IMR-90 (cell line): ENCODE data around the gene BBS1. TPM values are rescaled to one million over a fixed set of nuclear protein-coding genes. Genes with fewer than 3 reads are reported as not detected.

Experiments
- ATAC-seq: fragments of 200-7000 bp; cut with Tn5 transposase; 2 replicates; pipeline ENCODE4 v1.9.1; 2020; ENCODE audit warnings: low read depth, mild to moderate bottlenecking, moderate library complexity
- BruUV-seq: library from RNA; stranded (reverse); fragments of 400-500 nt; replicated peaks from 2 replicates; lab custom pipeline; 2021; lab: Mats Ljungman, UMichigan
- CTCF ChIA-PET: fragments of 300-600 bp; formaldehyde crosslinking; extraction: SDS; loops from one replicate; lab custom pipeline; 2021; ENCODE audit warnings: antibody characterized with exemption; lab: Yijun Ruan, JAX
- POLR2A ChIA-PET: fragments of 300-600 bp; sonication (Branson Sonifier 250); formaldehyde crosslinking; loops from one replicate; lab custom pipeline; 2022; ENCODE audit warnings: antibody characterized with exemption; ENCODE audit not compliant: unreplicated experiment; lab: Charles Lee
- DNase-seq: peaks from one replicate; pipeline ENCODE4 v3.0.0; 2013
- H2AFZ ChIP-seq: replicated peaks from 2 replicates; pipeline ENCODE3; 2013; ENCODE audit warnings: low read length, mild to moderate bottlenecking; ENCODE audit not compliant: poor library complexity
- H2AK5ac ChIP-seq: 2 replicates; pipeline ENCODE4 v1.6.1; 2013; ENCODE audit warnings: low read depth, low read length, inconsistent platforms
- H2AK9ac ChIP-seq: replicated peaks from 2 replicates; pipeline ENCODE3; 2013; ENCODE audit warnings: mild to moderate bottlenecking, low read depth, low read length, moderate library complexity; ENCODE audit not compliant: poor library complexity
- H2BK120ac ChIP-seq: 2 replicates; pipeline ENCODE4 v1.6.1; 2013; ENCODE audit warnings: low read depth, low read length, inconsistent platforms
- H2BK15ac ChIP-seq: 3 replicates; pipeline ENCODE4 v1.6.1; 2013; ENCODE audit warnings: low read depth, low read length, inconsistent platforms
- H2BK20ac ChIP-seq: 2 replicates; pipeline ENCODE4 v1.6.1; 2013; ENCODE audit warnings: low read depth, mild to moderate bottlenecking, inconsistent platforms, low read length, moderate library complexity
- H2BK5ac ChIP-seq: 2 replicates; pipeline ENCODE4 v1.6.1; 2013; ENCODE audit warnings: mild to moderate bottlenecking, low read depth, low read length, inconsistent platforms; ENCODE audit not compliant: poor library complexity, severe bottlenecking
- H3K14ac ChIP-seq: replicated peaks from 2 replicates; pipeline ENCODE4 v1.6.1; 2013; ENCODE audit warnings: low read depth, low read length, inconsistent platforms
- H3K18ac ChIP-seq: 2 replicates; pipeline ENCODE4 v1.6.1; 2013; ENCODE audit warnings: low read depth, low read length, control low read depth
- H3K23ac ChIP-seq: 2 replicates; pipeline ENCODE4 v1.6.1; 2013; ENCODE audit warnings: low read depth, low read length, inconsistent platforms
- H3K27ac ChIP-seq: 2 replicates; pipeline ENCODE4 v1.5.1; 2013; ENCODE audit warnings: mild to moderate bottlenecking, control low read depth, low read length; ENCODE audit not compliant: insufficient read depth
- H3K27me3 ChIP-seq: 2 replicates; pipeline ENCODE4 v1.6.1; 2013; ENCODE audit warnings: low read length; ENCODE audit not compliant: control insufficient read depth, insufficient read depth
- H3K36me3 ChIP-seq: 2 replicates; pipeline ENCODE4 v1.6.1; 2013; ENCODE audit warnings: low read length, mixed read lengths; ENCODE audit not compliant: control insufficient read depth, insufficient read depth
- H3K4ac ChIP-seq: 2 replicates; pipeline ENCODE4 v1.6.1; 2013; ENCODE audit warnings: low read depth, low read length, inconsistent platforms
- H3K4me1 ChIP-seq: 2 replicates; pipeline ENCODE4 v1.6.1; 2013; ENCODE audit warnings: low read length, mixed read lengths; ENCODE audit not compliant: control insufficient read depth, insufficient read depth
- H3K4me2 ChIP-seq: 2 replicates; pipeline ENCODE4 v1.6.1; 2013; ENCODE audit warnings: low read depth, mild to moderate bottlenecking, control low read depth, low read length, moderate library complexity
- H3K4me3 ChIP-seq: 2 replicates; pipeline ENCODE4 v1.5.1; 2013; ENCODE audit warnings: low read depth, mild to moderate bottlenecking, control low read depth, low read length, moderate library complexity; ENCODE audit not compliant: insufficient read depth
- H3K56ac ChIP-seq: 2 replicates; pipeline ENCODE4 v1.6.1; 2013; ENCODE audit warnings: low read length, inconsistent platforms; ENCODE audit not compliant: insufficient read depth; ENCODE audit errors: extremely low read depth
- H3K79me1 ChIP-seq, 2 experiments: 2 replicates each; pipeline ENCODE4 v1.6.1; 2013; ENCODE audit warnings: low read length in 2 of 2, inconsistent platforms in 1 of 2, low read depth in 1 of 2
- H3K9ac ChIP-seq: 2 replicates; pipeline ENCODE4 v1.6.1; 2013; ENCODE audit warnings: low read depth, low read length, control low read depth
- H3K9me1 ChIP-seq: 2 replicates; pipeline ENCODE4 v1.6.1; 2013; ENCODE audit warnings: low read length, inconsistent platforms; ENCODE audit not compliant: insufficient read depth
- H3K9me3 ChIP-seq: 2 replicates; pipeline ENCODE4 v1.6.1; 2013; ENCODE audit warnings: low read length; ENCODE audit not compliant: control insufficient read depth, insufficient read depth
- H4K20me1 ChIP-seq: 2 replicates; pipeline ENCODE4 v1.6.1; 2013; ENCODE audit warnings: low read length, inconsistent platforms; ENCODE audit not compliant: insufficient read depth
- H4K5ac ChIP-seq: 2 replicates; pipeline ENCODE4 v1.6.1; 2013; ENCODE audit warnings: mild to moderate bottlenecking, low read depth, low read length, control low read depth
- H4K8ac ChIP-seq, 2 experiments: 2 replicates each; pipeline ENCODE4 v1.6.1; 2013; ENCODE audit warnings: low read depth in 2 of 2, low read length in 2 of 2, control low read depth in 1 of 2, inconsistent platforms in 1 of 2
- H4K91ac ChIP-seq: 2 replicates; pipeline ENCODE4 v1.6.1; 2013; ENCODE audit warnings: low read depth, low read length, inconsistent platforms; ENCODE audit not compliant: insufficient read depth
- BHLHE40 ChIP-seq: fragments of 150-350 bp; IDR thresholded peaks from 2 replicates; pipeline ENCODE4 v1.6.1; 2016; ENCODE audit warnings: mild to moderate bottlenecking, low read depth, low read length
- CEBPB ChIP-seq: IDR thresholded peaks from 2 replicates; pipeline ENCODE4 v1.6.1; 2012; ENCODE audit warnings: low read depth, low read length, improper control_type of control experiment
- CHD1 ChIP-seq: IDR thresholded peaks from 2 replicates; pipeline ENCODE4 v1.6.1; 2012; ENCODE audit warnings: low read depth, low read length, improper control_type of control experiment
- CTCF ChIP-seq: conservative IDR thresholded peaks from 2 replicates; pipeline ENCODE4 v1.5.1; 2012; ENCODE audit warnings: mild to moderate bottlenecking, low read depth, low read length, improper control_type of control experiment
- ELK1 ChIP-seq: fragments of 150-350 bp; IDR thresholded peaks from 2 replicates; pipeline ENCODE4 v1.6.1; 2016; ENCODE audit warnings: low read depth, mild to moderate bottlenecking, low read length, moderate library complexity, borderline replicate concordance
- FOS ChIP-seq: fragments of 150-350 bp; IDR thresholded peaks from 2 replicates; pipeline ENCODE4 v1.6.1; 2016; ENCODE audit warnings: low read depth, low read length
- MAFK ChIP-seq: IDR thresholded peaks from 2 replicates; pipeline ENCODE4 v1.6.1; 2012; ENCODE audit warnings: low read depth, low read length, improper control_type of control experiment
- MXI1 ChIP-seq: IDR thresholded peaks from 2 replicates; pipeline ENCODE4 v1.6.1; 2012; ENCODE audit warnings: low read depth, mild to moderate bottlenecking, low read length, moderate library complexity, borderline replicate concordance
- RCOR1 ChIP-seq: IDR thresholded peaks from 2 replicates; pipeline ENCODE4 v1.6.1; 2012; ENCODE audit warnings: mild to moderate bottlenecking, low read length, improper control_type of control experiment; ENCODE audit not compliant: insufficient replicate concordance
- RFX5 ChIP-seq: IDR thresholded peaks from 2 replicates; pipeline ENCODE4 v1.8.0; 2012; ENCODE audit warnings: low read depth, mild to moderate bottlenecking, low read length, moderate library complexity
- SMC3 ChIP-seq: fragments of 150-350 bp; IDR thresholded peaks from 2 replicates; pipeline ENCODE4 v1.6.1; 2016; ENCODE audit warnings: low read depth, mild to moderate bottlenecking, antibody characterized with exemption, low read length, moderate library complexity
- USF2 ChIP-seq: fragments of 150-350 bp; IDR thresholded peaks from 2 replicates; pipeline ENCODE4 v1.6.1; 2017; ENCODE audit warnings: mild to moderate bottlenecking, antibody characterized with exemption, low read length, low read depth
- WGBS, 2 experiments: methylation state at CpG; one replicate each; pipeline versions ENCODE4 v1.1.5 to v1.1.7; 2013; ENCODE audit warnings: missing lambda C conversion rate in 2 of 2; ENCODE audit not compliant: insufficient read length in 1 of 2; ENCODE audit errors: extremely low coverage in 2 of 2; 5-methylcytosine and 5-hydroxymethylcytosine counted together
- dilution Hi-C: fragments of 300-500 bp; cut with HindIII; formaldehyde crosslinking; loops from one replicate; pipeline ENCODE4 v1.14.3; 2018; ENCODE audit warnings: low sequenced_read_pairs; ENCODE audit not compliant: unreplicated experiment
- in situ Hi-C: fragments of 300-500 bp; cut with MboI; formaldehyde crosslinking; loops from 3 replicates; pipeline ENCODE4 v1.14.3; 2019; ENCODE audit warnings: low sequenced_read_pairs, inconsistent platforms, mixed read lengths
- intact Hi-C: fragments of 100-400 bp; cut with micrococcal nuclease; formaldehyde crosslinking; loops from 2 replicates; pipeline ENCODE4 v1.10.0; 2022
- polyA plus RNA-seq, 3 experiments: library from polyadenylated mRNA; depleted of rRNA; stranded (reverse); fragments of >200 nt; gene quantifications; 2 replicates each; pipeline ENCODE4 v1.2.3, GENCODE V29; 2012; ENCODE audit warnings: low replicate concordance in 1 of 3
- total RNA-seq: library from RNA; depleted of rRNA; stranded (reverse); fragments of >200 nt; gene quantifications from 2 replicates; pipeline ENCODE4 v1.2.3, GENCODE V29; 2012

BBS1 gene
- total and polyA plus RNA-seq, 2 of the 4 experiments (the other 2 are of a cell fraction): 16.5 to 20.6 TPM

DNA sequence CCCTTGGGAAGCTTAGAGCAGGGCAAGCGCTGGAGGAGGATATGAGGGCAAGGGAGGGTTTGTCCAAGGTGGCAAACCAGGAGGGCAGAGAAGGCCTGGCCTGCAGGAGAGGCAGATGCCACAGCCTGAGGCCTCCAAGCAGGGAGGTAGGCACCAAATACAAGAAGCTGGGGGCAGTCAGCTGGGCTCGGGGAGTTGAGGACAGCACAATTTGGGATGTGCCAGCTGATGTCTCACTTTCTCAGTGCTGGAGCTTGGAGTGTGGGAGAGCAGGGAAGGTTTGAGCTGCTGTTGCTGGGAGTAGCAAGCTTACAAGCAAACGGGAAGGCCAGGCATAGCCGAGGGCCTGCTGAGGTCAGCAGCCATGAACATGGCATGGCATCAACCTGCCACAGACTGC lies 31.5 kb downstream of the BBS1 start:
- POLR2A ChIA-PET: interaction anchor here (0.6 kb wide), 1 partner anchor 25 kb away, joined by 3 read pairs; no protein-coding TSS in a partner anchor
- 87% methylated on average over 3 of the region's 4 CpGs; no CpG with 5 or more reads in 1 of the 2 experiments for WGBS, 2 experiments
- DNase-seq: no peak

More for the DNA sequence above, 31.5 kb downstream of the BBS1 start:
- no peak for TF ChIP-seq CTCF
- no peak for TF ChIP-seq BHLHE40
- no peak for TF ChIP-seq MAFK
- TF ChIP-seq ELK1: no peak
- no peak for TF ChIP-seq SMC3
- TF ChIP-seq RFX5: no peak
- no peak for TF ChIP-seq CEBPB
- no peak for TF ChIP-seq MXI1
- no peak for TF ChIP-seq RCOR1
- no peak for TF ChIP-seq CHD1
- TF ChIP-seq USF2: no peak
- TF ChIP-seq FOS: no peak
- Histone ChIP-seq H3K9ac (no peak overlapping the region), H4K91ac (no peak overlapping the region), H3K14ac (no peak overlapping the region), H2AFZ (peak overlapping the region; percentile 34), H3K9me1 (peaks cover 5% of the 10 kb centered on the region; the same call in 1 of the 2 replicates), H3K23ac (no peak overlapping the region), H2BK20ac (no peak overlapping the region), H3K4me2 (no peak overlapping the region), H2BK5ac (no peak overlapping the region), H3K4me3 (no peak overlapping the region), H3K27ac (no peak overlapping the region), H3K4ac (no peak overlapping the region; the same call in 1 of the 2 replicates), H2AK9ac (no peak overlapping the region), H3K18ac (no peak overlapping the region), H3K27me3 (peaks cover 2% of the 10 kb centered on the region; the same call in 1 of the 2 replicates), H4K8ac (no peak overlapping the region), H3K9me3 (no peaks in the 10 kb centered on the region), H4K5ac (no peak overlapping the region), H2BK120ac (no peak overlapping the region), H3K79me1 (peaks cover 3 to 19% of the 10 kb centered on the region in 2 experiments; a peak in 2 of 4 replicates), H3K56ac (no peak overlapping the region), H3K36me3 (peaks cover 24% of the 10 kb centered on the region; the same call in 1 of the 2 replicates), H2BK15ac (no peak overlapping the region), H4K20me1 (peaks cover 4% of the 10 kb centered on the region; the same call in 1 of the 2 replicates), H3K4me1 (peaks cover 6% of the 10 kb centered on the region), H2AK5ac (no peak overlapping the region)
- CTCF ChIA-PET: no interaction called here
- dilution Hi-C loops (no loop called here), intact Hi-C loops (no loop called here), in situ Hi-C loops (no loop called here)
- no peak for ATAC-seq
- BruUV-seq: no TSS peak
